ENCODE results near the gene KMT2C. TPM values are rescaled to one million over a fixed set of nuclear protein-coding genes. Genes with fewer than 3 reads are reported as not detected.

The KMT2C gene
- total and polyA plus RNA-seq, 2 of the 13 experiments (the other 11 are each of a cell fraction or from before 2014, with no cell fraction given): 7.1 to 14.4 TPM

- TF ChIP-seq ZNF234 (CRISPR knock-in tag; conservative IDR thresholded peaks at IDR 0.05): no peak
- no peak for TF ChIP-seq ELF1 (CRISPR knock-in tag; IDR thresholded peaks at IDR 0.05)
- TF ChIP-seq POLR2A (IDR thresholded peaks at IDR 0.05; ENCODE audit: insufficient read depth in 1 of 2, low read depth in 2 of 2, low read length in 2 of 2): peak in 1 of 2 experiments; percentile 69; a peak in 2 of 4 replicates
- TF ChIP-seq SALL2 (CRISPR knock-in tag; IDR thresholded peaks at IDR 0.05): 0 out of 2 replicates have a peak, but pooled peaks have one; percentile 7
- no peak for TF ChIP-seq HNF4G (IDR thresholded peaks at IDR 0.05; ENCODE audit: borderline replicate concordance, low read depth, low read length)
- TF ChIP-seq HNF4G (CRISPR knock-in tag; IDR thresholded peaks at IDR 0.05; ENCODE audit: borderline replicate concordance, low read depth): no peak
- TF ChIP-seq, protein P1, sequence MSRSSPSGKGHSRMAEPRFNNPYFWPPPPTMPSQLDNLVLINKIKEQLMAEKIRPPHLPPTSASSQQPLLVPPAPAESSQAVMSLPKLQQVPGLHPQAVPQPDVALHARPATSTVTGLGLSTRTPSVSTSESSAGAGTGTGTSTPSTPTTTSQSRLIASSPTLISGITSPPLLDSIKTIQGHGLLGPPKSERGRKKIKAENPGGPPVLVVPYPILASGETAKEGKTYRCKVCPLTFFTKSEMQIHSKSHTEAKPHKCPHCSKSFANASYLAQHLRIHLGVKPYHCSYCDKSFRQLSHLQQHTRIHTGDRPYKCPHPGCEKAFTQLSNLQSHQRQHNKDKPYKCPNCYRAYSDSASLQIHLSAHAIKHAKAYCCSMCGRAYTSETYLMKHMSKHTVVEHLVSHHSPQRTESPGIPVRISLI (CRISPR knock-in tag; IDR thresholded peaks at IDR 0.05; ENCODE audit: borderline replicate concordance): no peak
- no peak for TF ChIP-seq BRD4 (CRISPR knock-in tag; IDR thresholded peaks at IDR 0.05)
- TF ChIP-seq GZF1 (CRISPR knock-in tag; IDR thresholded peaks at IDR 0.05): no peak
- no peak for TF ChIP-seq PTBP1 (IDR thresholded peaks at IDR 0.05; ENCODE audit: low read depth, low read length, poor library complexity, severe bottlenecking)
- TF ChIP-seq ZNF567 (CRISPR knock-in tag; IDR thresholded peaks at IDR 0.05; ENCODE audit: borderline replicate concordance): no peak
- TF ChIP-seq, protein P2, sequence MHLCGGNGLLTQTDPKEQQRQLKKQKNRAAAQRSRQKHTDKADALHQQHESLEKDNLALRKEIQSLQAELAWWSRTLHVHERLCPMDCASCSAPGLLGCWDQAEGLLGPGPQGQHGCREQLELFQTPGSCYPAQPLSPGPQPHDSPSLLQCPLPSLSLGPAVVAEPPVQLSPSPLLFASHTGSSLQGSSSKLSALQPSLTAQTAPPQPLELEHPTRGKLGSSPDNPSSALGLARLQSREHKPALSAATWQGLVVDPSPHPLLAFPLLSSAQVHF (CRISPR knock-in tag; IDR thresholded peaks at IDR 0.05): no peak
- no peak for TF ChIP-seq JARID2 (CRISPR knock-in tag; IDR thresholded peaks at IDR 0.05; ENCODE audit: insufficient replicate concordance)
- TF ChIP-seq BRF2 (CRISPR knock-in tag; IDR thresholded peaks at IDR 0.05): no peak
- no peak for TF ChIP-seq ATM (IDR thresholded peaks at IDR 0.05; ENCODE audit: borderline replicate concordance)
- TF ChIP-seq LRRFIP1 (CRISPR knock-in tag; conservative IDR thresholded peaks at IDR 0.05): no peak
- TF ChIP-seq MTA3 (CRISPR knock-in tag; IDR thresholded peaks at IDR 0.05): no peak
- TF ChIP-seq ZNF670 (CRISPR knock-in tag; IDR thresholded peaks at IDR 0.05; ENCODE audit: borderline replicate concordance): no peak
- TF ChIP-seq HES4 (CRISPR knock-in tag; IDR thresholded peaks at IDR 0.05; ENCODE audit: borderline replicate concordance): no peak
- no peak for TF ChIP-seq FOXC1 (CRISPR knock-in tag; IDR thresholded peaks at IDR 0.05; ENCODE audit: borderline replicate concordance)
- no peak for TF ChIP-seq ISX (CRISPR knock-in tag; conservative IDR thresholded peaks at IDR 0.05)
- TF ChIP-seq ZNF678 (CRISPR knock-in tag; IDR thresholded peaks at IDR 0.05): no peak
- TF ChIP-seq CERS6 (CRISPR knock-in tag; IDR thresholded peaks at IDR 0.05): no peak
- no peak for TF ChIP-seq ZNF775 (CRISPR knock-in tag; IDR thresholded peaks at IDR 0.05; ENCODE audit: borderline replicate concordance)
- TF ChIP-seq ZNF563 (CRISPR knock-in tag; IDR thresholded peaks at IDR 0.05): 0 out of 2 replicates have a peak, but pooled peaks have one; percentile 32
Observed at GRCh38 chr7:152462995-152463708, 27.3 kb upstream of the KMT2C start (continued).
